ENCODE results near the gene EME1.

The EME1 gene

GRCh38 chr17:50428831-50429424 lies 55.9 kb downstream of the EME1 start:
- TF ChIP-seq CTCF (IDR thresholded peaks at IDR 0.05; ENCODE audit: low read depth, low read length, missing control alignments): no peak
- no peak for DNase-seq (ENCODE audit: low read depth)
- H3K4me3 ChIP-seq (ENCODE audit: low read depth, low read length): no peak overlapping the region

GRCh38 chr17:50429793-50430192 lies 56.8 kb downstream of the EME1 start:
- no peak for DNase-seq (ENCODE audit: low read depth)
- H3K4me3 ChIP-seq (ENCODE audit: low read depth, low read length): no peak overlapping the region
- no peak for TF ChIP-seq CTCF (IDR thresholded peaks at IDR 0.05; ENCODE audit: low read depth, low read length, missing control alignments)

All from GM12864 (cell line).